Measurements from ENCODE around the gene MCM8.

MCM8 gene

DNA sequence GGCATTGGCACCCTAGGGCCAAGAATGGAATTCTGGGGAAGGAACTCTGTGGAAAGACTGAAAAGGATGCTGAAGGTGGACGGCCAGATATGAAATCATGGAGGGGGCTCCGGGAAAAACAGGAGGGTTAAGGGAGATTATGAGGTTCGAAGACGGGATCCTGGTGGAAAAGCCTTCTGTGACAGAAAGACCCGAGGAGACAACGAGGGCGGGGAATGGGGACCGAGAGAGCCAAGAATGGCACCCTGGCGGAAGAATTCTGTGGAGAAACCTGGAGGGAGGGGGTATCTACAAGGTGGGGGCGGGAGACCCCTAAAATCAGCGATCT lies 545 bp upstream of the MCM8 start:
- DNase-seq: no peak

DNA sequence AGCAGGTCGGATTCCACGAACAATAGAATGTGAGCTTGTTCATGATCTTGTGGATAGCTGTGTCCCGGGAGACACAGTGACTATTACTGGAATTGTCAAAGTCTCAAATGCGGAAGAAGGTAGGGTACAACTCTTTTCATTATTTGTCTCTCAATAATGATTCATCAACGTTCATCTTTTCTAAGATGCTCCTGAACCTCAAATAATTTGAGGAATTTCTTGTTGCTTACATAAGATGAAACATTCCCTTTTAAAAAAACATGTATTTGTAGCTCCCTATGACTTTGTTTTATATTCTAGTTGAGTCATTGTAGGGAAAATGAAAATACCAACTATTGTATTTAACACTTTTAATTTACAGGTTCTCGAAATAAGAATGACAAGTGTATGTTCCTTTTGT lies 17.0 kb downstream of the MCM8 start:
- DNase-seq: no peak

DNA sequence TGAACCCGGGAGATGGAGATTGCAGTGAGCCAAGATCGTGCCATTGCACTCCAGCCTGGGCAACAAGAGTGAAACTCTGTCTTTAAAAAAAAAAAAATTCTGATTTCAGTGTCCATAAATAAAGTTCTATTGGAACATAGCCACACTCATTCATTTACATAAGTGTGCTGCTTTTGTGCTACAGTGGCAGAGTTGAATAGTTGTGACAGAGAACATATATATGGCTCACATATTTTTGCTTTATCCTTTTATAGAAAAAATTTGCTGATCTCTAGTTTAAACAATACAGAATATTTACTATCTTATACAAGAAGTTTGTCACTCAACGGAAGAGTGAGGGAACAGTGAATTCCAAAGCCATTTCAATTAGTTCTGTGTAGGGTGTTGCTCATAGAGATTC lies 18.0 kb downstream of the MCM8 start:
- DNase-seq: no peak

DNA sequence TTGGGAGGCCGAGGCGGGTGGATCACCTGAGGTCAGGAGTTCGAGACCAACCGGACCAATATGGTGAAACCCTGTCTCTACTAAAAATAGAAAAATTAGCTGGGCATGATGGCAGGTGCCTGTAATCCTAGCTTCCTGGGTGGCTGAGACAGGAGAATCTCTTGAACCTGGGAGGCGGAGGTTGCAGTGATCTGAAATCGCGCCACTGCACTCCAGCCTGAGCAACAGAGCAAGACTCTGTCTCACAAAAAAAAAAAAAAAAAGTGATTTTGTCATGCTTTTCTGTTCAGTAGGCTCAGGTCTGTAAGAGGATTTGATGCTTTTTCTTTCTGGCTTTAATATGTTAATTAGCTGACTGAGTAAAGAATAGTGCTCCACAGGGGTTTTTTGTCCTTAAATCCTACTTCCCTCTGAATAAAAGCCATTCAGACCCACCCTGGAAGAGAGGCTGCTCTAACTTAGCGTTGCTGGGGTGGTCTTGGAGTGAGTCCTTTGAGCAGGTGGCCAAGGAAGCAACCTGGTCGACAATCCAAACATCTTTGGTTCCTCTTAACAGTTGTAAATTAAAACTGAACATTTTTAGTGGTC lies 19.0 kb downstream of the MCM8 start:
- no peak for DNase-seq

DNA sequence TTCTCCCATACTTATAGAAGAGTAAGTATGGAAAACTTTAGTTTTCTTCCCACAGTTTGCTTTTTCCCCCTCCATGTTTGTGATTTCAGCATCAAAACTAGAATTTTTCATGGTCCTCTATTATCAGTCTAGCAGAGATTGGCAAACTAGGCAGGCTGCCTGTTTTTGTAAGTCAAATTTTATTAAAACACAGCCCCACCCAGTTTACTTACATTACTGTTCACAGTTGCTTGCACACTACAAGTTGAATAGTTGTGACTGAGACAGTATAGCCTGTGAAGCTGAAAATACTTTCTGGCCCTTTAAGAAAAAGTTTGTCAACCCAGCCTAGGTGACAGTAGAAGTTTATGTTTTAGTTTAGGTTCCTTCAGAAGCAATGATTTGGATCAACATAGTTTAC lies 19.5 kb downstream of the MCM8 start:
- no peak for DNase-seq

DNA sequence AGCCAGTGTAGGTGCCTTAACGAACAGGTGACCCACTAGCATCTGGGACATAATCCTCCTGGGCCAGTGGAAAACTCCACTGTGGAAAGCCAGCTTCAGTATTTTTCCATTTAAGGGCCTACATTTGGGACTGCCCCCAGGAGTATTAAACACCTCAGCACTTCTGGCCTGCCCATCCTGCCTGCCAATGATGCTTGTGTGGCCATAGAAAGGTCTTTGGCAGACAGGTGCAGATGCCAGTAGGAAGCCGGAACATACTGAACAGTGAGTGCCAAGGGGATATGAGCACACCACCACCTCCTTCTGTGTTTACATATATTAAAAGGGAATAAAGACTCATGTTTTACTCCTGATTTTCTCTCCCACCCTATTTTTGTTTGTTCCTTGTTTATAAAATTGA lies 19.9 kb downstream of the MCM8 start:
- no peak for DNase-seq

DNA sequence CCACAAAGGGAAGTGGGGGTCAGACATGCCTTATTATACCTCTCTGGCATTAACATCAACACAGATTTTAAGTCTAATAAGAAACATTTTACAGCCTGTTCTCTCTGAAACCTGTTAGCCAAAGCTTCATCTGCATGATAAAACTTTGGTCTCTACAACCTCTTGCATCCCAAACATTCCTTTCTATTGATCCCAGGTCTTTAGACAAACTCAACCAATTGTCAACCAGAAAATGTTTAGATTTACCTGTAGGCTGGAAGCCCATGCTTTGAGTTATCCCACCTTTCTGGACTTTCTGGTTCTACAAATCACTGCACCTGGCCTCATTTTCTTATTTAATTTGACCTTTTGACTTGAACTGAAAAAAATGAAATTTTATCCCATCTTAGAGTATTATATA lies 20.8 kb downstream of the MCM8 start:
- DNase-seq: no peak

DNA sequence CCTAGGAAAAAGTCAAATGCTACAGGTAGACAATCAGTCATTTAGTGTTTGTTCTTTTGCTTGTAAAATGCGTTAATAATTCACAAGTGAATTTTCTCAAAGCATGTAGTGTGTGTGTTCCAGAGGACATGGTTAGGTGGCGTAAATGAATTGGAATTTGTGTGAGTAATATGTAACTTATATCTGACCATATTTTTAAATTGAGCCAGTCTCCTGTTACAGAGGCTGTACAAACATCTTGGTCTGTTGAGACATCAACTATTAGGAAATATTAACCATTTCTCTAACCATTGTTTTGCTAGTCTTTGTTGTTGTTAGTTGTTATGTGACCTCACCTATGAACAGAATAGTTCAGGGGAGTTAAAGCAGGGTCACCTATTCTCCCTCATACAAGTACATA lies 22.7 kb downstream of the MCM8 start:
- no peak for DNase-seq

DNA sequence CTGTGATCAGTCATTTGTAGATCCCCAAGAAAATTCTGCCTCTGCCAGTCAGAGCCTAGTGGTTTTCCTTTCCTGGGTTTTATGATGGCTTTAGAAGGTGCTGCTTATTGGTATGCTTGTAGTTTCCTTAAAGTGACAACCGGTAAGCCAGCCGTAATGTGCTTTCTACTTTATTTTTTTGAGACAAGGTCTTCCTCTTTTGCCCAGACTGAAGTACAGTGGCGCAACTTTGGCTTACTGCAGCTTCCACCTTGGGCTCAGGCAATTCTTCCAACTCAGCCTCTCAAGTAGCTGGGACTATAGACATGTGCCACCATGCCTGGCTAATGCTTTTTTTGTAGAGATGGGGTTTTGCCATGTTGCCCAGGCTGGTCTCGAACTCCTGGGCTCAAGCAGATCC lies 23.5 kb downstream of the MCM8 start:
- peak; percentile 76 for DNase-seq

DNA sequence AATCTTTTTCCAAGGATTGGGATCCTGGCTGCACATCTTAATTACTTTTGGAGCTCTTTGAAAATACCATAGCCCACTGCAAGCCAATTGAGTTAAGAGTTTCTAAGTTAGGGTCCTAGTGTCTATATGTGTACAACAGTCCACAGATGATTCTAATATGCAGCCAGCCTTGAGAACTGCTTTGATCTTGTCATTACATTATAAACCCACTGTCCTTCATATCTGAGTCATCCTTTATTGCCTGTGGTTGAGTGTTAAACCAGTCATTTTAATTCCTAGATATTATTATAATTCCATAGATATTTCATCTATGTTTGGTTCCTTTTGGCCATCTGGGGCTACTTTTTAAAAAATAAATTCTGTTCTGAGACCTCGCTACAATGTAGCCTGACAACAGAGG lies 24.1 kb downstream of the MCM8 start:
- DNase-seq: no peak

DNA sequence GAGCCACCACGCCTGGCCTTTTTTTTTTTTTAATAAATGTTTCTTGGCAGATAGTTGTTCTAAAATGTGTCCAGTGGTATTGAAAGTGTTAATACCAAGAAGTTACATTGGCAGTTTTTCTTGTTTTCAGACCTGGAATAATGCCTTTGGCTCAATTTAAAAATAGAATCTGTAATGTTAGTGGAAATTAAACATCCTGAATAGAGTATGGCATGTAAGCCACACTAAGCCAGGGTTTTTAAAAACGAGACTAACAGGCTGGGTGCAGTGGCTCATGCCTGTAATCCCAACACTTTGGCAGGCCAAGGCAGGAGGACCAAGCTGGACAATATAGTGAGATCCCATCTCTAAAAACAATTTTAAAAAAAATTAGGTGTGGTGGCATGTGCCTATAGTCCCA lies 25.3 kb downstream of the MCM8 start:
- no peak for DNase-seq

DNA sequence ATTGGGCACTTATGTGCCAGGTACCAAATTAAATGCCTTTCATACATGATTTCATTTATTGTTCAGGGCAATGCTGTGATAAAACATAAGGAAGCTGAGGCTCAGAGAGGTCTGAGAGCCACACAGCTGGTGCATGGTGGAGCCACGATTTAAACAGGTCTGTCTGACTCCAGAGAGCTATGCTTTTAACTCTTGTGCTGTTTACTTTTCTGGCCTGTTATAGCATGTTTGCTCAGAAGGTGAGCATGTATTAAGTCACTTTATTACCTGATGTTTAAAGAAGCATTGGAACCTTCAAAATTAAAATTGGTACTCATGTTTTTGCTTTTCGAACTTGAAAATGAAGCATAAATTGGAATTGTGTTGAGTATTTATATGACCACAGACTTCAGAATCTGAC lies 26.8 kb downstream of the MCM8 start:
- DNase-seq: no peak

DNA sequence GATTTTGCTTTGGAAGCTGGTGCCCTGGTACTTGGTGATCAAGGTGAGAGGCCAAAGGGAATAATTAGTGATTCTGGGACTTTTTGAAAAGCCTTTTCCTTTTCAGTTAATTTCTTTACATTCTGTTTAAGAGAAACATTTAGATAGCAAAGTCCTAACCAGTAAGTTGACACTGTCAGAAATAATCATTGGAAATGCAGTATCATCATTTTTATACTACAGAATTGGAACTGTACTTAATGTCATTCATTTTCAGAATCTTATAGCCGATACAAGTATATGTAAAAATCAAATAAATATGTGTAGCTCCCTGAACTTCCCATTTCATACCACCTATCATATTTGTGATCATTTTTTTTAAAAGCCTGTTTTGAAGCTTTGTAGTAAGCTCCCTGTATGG lies 27.5 kb downstream of the MCM8 start:
- DNase-seq: no peak

DNA sequence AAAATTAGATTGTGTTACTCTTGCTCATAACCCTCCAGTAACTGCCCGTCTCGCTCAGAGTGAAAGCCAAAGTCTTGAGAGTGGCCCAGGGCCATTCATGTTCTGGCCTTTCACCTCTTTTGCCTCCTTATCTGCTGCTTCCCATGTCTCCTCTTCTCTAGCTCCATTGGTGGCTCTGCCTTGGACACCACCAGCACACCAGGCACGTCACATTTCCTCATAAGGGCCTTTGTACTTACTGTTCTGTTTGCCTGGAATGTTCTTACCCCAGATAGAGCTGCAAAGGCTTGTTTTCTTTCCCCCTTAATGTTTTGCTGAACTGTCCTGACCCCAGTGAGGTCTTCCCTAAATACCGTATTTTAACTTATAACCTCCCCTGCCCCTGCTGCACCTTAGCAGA lies 29.3 kb downstream of the MCM8 start:
- no peak for DNase-seq

DNA sequence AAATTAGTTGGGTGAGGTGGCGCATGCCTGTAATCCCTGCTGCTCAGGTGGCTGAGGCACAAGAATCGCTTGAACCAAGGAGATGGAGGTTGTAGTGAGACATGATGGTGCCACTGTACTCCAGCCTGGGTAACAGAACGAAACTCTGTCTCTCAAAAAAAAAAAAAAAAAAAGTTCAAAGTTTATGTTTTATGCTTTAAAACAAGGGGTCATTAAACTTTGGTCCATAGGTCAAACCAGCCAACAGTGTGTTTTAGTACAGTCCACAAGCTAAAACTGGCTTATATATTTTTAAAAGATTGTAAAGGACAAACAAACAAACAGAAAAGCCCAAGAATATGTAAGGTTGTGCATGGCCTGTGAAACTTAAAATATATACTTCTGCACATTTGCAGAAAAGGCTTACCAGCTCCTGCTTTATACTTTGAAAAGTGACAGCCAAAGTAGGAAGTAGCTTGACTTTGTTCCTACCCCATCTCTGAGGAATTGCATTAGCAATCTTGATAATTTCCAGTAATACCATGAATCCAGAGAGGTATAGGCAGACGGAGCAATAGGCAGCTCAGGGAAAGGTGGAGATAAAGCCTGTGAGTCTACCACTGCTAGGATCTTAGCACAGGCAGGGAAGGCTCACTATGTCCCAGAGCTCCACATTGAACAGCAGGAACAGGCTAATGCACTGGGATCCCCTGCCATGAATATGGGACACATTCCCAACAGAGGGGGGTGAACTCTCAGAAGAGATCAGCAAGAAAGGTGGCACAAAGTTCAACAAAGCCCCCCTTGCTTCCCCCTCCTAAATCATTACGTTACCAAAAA lies 30.5 kb downstream of the MCM8 start:
- no peak for DNase-seq

DNA sequence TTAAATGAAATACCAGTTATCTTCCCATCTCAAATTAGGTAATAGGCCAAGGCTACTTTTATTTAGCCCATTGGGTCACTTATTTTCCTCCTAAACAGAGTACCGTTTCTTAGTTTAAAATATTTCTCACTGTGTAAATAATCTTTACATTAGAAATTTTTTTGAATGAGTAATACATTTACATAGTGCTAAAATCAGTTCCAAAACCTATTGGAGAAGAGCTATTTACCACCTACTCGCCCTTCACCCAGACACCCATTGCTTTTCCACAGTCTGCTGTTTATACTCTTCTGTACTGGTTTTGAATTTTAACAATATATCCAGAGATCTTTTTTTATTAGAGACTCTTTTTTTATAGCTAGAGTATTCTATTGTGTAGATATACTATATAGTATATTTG lies 36.9 kb downstream of the MCM8 start:
- DNase-seq: no peak

DNA sequence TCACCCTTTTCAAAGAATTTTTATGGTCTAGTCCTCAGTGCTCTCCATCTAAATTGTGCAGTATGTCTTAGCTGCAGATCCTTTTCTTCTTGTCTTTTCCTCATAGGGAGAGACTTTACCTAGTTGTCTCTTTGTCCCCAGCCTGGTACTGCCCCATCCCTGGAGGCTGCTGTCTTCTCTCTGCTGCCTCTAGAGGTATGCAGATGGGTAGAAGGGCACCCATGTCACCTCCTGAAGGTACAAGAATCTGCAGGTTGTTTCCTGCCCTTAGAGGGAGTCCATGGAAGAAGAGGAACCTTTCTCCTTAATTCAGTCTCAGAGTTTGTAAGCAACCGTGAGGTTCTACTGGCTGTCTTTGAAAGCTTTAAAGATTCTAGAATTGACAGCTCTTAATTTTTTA lies 39.1 kb downstream of the MCM8 start:
- no peak for DNase-seq

DNA sequence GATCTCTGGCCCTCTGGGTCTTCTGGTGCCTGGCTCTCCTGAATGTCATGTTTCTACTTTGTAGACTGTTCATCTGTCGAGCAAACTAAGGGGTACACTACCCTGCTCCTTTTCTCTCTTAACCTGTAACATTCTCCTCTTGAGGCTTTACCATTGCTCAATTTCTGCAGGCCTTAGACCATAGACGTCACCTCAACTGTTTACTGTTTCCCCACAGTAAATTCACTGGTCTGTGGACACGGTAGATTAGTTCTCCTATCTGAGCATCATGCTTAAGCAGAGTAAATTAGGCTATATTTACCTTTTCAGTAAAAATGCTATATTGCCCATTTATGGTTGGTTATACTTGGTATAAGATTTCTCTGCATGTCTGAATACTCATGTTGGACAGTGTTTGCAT lies 40.5 kb downstream of the MCM8 start:
- no peak for DNase-seq

DNA sequence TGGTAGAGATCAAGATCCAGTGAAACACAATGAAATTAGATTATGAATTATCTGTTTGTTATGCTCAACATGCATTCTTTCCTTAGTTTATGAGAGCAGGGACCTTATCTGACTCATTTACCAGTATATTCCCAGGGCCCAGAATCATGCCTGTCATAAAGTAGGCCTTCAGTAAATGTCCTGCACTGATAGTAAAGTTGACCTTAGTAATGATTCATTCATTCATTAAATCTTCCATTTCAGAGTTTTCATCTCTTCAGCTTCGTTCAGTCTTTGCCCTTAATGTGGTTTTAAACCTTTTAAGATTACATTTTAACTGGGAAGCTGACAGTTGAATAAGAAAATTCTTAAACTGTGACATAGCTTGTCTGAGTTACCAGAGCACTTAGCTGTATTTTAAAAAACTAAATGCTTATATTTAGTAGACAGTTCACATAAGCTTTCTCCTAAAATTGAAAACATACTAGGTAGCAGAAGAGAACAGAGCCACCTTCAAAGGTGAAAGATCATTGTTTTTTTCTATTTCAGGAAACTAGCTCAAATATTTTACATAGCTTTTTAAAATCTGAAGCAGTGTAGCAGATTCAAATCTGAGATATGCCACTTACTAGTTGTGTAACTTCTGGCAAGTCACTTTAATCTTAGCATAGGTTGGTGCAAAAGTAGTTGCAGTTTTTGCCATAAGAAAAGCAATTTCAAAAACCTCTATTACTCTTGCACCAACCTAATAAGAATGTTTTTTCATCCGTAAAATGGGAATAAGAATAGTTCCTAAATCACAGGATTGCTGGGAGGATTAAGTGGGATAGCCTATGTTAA lies 41.4 kb downstream of the MCM8 start:
- DNase-seq: no peak

DNA sequence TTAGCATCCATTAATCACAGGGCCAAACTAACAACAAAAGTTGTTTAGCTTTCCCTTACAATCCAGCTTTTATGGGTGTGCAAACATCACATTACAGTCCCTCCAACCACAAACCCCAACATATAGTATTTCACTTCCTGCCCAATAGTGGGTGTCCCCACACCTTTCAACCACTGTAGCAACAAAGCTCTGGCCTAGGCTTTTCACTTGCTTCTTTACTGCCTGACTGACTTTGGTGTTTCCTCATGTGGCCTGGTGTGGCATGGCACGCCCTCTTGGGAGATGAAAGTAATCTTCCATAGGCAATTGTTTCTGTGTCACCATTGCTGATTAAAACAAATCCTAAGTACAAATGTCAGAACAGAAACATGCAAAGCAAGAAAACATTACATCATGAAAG lies 46.3 kb downstream of the MCM8 start:
- peak; percentile 58 for DNase-seq

DNA sequence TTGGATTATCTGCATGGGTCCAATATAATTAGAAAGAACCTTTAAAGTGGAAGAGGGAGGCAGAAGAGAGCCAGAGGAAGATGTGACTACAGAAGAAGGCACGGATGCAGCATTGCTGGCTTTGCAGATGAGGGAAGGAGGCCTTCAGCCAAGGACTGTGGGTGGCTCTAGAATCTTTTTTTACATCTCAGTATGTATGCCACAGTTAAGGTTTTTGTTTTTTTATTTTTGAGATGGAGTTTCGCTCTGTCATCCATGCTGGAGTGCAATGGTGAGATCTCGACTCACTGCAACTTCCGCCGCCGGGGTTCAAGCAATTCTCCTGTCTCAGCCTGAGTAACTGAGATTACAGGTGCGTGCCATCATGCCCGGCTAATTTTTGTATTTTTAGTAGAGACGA lies 49.3 kb downstream of the MCM8 start:
- no peak for DNase-seq

DNA sequence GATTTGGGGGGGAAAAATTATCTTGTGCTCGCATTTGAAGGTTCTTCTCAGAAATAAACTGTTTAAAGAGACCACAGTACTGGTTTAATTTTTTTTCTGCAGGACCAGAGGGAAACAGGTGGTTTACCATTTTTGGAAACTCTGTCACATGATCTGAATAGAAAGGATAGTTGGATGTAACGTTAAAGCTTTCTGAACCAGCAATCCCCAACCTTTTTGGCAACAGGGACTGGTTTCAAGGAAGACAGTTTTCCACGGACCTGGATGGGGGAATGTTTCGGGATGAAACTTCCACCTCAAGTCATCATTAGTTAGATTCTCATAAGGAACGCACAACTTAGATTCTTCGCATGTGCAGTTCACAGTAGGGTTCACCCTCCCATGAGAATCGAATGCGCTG lies 50.4 kb downstream of the MCM8 start:
- DNase-seq: no peak

DNA sequence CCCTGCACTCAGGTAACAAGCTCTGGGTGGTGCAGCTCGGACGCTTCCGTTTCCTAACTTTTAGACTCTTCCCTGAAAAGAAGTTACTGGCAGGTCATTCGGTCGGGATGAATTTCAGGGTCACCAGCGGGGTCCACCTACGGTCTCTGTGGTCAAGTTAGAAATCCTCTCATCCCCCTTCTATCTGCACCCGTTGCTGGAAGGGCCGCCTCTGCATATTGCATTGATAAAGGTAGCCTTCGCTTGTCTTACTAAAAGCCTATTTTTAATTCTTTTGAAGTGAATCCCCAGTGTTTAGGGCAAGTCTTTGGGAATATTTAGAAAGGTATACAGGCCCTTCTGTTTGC lies 56.1 kb downstream of the MCM8 start:
- DNase-seq: no peak

DNA sequence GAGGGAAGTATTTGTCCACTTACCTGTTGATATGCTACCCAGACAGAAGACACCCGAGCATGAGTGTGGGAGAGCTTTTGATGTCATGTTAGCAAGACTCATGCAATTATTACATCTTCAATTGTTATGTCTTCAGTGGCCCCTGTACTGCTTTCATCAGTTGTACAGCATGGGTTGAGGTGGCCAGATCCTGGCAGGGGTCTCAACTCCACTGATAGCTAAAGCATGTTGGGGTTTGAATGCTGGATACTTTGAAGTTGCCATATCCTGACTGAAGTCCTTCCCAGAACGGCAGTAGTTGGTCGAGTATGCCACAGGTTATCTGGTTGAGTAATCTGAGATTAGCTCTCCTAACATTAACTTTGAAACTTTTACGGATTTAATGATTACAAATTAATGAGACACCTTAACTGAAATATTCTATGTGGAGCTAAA lies 56.7 kb downstream of the MCM8 start:
- no peak for DNase-seq

Data from MV-4-11 (cell line).